Mesenteric fat pad (tissue), 1 donor: Measurements from ENCODE around the gene RETNLB. TPM values are rescaled to one million over a fixed set of nuclear protein-coding genes. Genes with fewer than 3 reads are reported as not detected.

ENCODE experiments used
- total RNA-seq: library from RNA; stranded (reverse); fragmentation: NEBNext Ultra II Directional; extraction: Animal tissue kit (Norgen Biotek cat#: 25700); gene quantifications from one replicate; pipeline ENCODE4 v1.2.1, GENCODE V29; 2021
- donor health status: DM: yes; HTN: yes; CAD: no.

RETNLB gene
- total RNA-seq, 1 donor from 2014 or later = not detected

Other genes with a start within 250 kb of the RETNLB start
- gene MYH15, start 246.8 kb downstream of the RETNLB start, total RNA-seq = 0.29 TPM
- 2.1 TPM for gene CIP2A, start 168.0 kb downstream of the RETNLB start, total RNA-seq
- 8.4 TPM for gene DZIP3, start 167.7 kb downstream of the RETNLB start, total RNA-seq
- gene TRAT1, start 65.4 kb upstream of the RETNLB start, total RNA-seq = not detected
- not detected for gene GUCA1C, start 196.5 kb upstream of the RETNLB start, total RNA-seq